HT1080 (cell line): ENCODE measurements around the gene PRDM8. TPM values are rescaled to one million over a fixed set of nuclear protein-coding genes. Genes with fewer than 3 reads are reported as not detected.

Experiments used
- total RNA-seq: library from RNA; depleted of rRNA; stranded (reverse); fragments of >200 nt; shearing (Covaris generic); gene quantifications from 2 replicates; pipeline ENCODE4 v1.2.3, GENCODE V29; 2014; rRNA removed

Gene PRDM8
- total RNA-seq, 1 experiment from 2014 or later: 18.6 TPM

Other genes starting within 250 kb of the PRDM8 start
- 72.7 and 78.9 TPM in 2 replicates for gene ANTXR2, start 124.3 kb upstream of the PRDM8 start, total RNA-seq
- 2.5 and 2.7 TPM in 2 replicates for gene FGF5, start 69.2 kb downstream of the PRDM8 start, total RNA-seq
- gene CFAP299, start 138.2 kb downstream of the PRDM8 start, total RNA-seq: 0.68 TPM in 1 of 2 replicates, not detected in the other